GM12872 (cell line): ENCODE data around the gene BICDL1.

ENCODE experiments used
- TF ChIP-seq, protein P1 (sequence below): IDR thresholded peaks from 3 replicates; pipeline ENCODE4 v1.5.1; 2011; ENCODE audit warnings: low read depth, mild to moderate bottlenecking, low read length, moderate library complexity; ENCODE audit not compliant: insufficient read depth

BICDL1 gene

DNA sequence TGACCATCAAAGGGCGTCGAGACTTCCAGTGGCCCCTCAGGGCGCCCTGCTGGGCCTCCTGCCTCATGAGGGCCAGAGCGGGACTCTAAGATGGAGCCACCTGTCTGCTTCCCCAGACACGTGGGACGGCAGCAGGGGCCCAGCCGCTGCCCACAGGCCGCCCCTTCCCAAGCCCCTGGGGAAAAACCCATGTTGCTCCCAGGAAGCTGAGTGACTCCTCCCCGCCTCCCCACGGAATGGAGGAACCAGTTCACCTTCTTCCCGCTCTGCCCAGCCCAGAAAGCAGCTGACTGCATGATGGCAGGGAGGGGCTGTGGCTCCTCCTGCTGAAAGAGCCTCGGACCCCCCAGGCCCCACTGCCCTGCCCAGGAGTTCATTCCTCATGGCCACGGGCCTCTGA is 112.6 kb downstream of the BICDL1 start:
- TF ChIP-seq, protein P1, sequence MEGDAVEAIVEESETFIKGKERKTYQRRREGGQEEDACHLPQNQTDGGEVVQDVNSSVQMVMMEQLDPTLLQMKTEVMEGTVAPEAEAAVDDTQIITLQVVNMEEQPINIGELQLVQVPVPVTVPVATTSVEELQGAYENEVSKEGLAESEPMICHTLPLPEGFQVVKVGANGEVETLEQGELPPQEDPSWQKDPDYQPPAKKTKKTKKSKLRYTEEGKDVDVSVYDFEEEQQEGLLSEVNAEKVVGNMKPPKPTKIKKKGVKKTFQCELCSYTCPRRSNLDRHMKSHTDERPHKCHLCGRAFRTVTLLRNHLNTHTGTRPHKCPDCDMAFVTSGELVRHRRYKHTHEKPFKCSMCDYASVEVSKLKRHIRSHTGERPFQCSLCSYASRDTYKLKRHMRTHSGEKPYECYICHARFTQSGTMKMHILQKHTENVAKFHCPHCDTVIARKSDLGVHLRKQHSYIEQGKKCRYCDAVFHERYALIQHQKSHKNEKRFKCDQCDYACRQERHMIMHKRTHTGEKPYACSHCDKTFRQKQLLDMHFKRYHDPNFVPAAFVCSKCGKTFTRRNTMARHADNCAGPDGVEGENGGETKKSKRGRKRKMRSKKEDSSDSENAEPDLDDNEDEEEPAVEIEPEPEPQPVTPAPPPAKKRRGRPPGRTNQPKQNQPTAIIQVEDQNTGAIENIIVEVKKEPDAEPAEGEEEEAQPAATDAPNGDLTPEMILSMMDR: no peak

DNA sequence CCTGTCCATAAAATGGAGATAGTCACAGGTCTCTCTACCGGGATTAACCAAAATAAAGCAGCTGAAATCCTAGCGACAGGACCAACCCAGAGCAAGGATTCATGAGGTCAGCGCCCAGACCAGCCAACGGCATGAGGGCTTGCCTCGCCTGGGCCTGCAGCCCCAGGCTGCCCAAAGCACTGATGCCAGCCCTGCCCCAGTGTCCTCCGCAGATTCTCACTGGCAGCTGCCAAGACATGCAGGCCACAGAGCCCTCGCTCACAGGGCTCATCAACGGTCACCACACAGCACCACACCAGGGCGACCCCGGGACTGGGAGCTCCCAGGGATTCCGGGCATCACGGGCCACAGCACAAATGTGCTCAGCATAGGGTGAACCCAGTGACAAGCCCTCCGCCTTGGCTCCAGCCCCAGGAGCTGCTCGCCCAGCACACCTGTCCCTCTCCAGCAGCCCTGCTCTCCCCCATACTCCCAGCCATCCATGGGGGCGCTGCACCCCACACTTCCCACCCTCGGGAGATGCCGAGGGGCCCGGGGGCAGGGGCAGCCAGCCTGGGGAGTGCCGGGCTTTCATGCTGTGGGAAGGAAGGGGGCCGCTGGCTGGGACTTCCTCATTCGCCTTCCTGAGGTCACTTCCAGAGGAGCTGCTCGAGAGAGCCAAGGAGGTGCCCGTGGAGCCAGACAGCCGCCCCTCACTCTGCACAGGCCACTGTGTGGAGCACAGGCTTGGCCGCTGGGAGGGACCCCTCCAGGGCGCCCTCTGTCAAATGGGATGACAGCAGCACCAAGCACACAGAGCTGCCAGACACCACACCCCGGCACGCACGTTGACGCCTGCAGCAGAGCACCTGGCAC is 113.4 kb downstream of the BICDL1 start:
- TF ChIP-seq, protein P1: no peak

DNA sequence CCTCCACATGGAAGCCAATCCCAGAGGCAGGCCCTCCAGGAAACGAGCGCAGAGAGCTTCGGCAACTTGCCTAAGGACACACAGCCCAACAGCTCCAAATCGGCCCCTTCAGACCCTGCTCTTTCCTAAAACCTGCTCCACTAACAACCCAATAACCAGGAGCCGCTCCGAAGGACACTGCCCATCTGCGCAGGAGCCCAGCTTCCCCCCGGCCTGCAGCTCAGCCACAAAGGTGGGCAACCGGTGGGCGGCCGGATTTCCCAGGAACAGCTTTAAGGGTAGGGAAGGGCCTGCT is 114.0 kb downstream of the BICDL1 start:
- TF ChIP-seq, protein P1: no peak

DNA sequence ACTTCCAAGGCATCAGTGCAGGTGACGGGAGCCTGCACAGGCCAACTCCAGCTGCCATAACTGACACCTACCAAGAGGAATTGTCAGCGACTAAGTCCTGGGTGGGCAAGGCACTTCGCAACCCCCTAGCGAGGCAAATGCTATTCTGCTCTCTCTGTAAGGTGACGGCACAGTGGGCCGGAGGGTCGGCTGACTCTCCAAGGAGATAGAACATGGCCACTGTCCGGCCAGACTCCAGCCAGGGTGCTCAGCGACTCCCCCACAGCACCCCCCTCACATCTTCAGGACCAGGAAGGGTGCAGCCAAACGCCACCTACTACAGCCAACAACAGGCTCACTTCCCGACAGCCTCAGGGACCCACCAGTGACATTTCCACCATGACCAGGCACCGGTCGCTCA is 114.3 kb downstream of the BICDL1 start:
- TF ChIP-seq, protein P1: no peak

DNA sequence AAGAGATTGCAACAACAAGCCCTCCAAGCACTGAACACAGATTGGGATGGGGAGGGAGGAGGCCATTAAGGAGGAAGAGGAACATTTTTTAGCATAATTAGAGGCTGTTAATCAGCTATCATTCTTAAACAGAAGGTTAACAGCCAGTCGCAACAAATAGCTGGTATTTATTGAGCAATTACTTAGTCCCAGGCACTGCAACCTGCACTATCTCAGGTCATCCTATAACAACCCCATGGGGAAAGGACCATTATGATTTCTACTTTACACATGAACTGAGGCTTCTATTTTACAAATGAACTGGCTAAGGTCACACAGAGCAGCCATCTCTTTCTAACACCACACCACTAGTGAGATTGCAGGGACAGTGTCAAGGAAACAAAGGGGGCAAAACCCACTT is 117.1 kb downstream of the BICDL1 start:
- TF ChIP-seq, protein P1: no peak

DNA sequence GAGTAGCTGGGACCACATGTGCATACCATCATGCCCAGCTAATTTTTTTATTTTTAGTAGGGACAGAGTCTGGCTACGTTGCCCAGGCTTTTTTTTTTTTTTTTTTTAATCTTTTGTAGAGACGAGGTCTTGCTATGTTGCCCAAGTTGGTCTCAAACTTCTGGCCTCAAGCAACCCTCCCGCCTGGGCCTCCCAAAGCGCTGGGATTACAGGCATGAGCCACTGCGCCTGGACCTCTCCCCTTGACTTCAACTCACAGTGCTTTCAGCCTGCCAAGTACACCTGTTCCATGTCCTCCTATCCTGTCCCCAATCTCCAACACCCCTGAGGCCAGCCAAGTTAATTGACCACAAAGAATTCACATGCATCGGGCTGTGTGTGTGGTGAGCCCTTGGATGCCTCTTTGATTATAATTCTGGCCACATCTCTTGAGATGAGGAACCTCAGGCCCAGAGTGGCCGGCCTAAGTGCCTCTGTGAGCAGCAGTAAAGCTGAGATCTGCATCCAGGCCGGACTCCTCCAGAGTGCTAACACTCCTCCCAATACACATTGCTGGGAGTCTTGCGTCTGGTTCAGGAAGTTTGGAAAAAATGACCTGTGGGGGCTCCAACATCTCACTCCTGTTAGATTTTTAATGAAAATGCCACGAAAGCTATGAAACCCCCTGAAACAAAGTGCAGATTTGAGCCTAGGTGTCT is 120.7 kb downstream of the BICDL1 start:
- TF ChIP-seq, protein P1: no peak

DNA sequence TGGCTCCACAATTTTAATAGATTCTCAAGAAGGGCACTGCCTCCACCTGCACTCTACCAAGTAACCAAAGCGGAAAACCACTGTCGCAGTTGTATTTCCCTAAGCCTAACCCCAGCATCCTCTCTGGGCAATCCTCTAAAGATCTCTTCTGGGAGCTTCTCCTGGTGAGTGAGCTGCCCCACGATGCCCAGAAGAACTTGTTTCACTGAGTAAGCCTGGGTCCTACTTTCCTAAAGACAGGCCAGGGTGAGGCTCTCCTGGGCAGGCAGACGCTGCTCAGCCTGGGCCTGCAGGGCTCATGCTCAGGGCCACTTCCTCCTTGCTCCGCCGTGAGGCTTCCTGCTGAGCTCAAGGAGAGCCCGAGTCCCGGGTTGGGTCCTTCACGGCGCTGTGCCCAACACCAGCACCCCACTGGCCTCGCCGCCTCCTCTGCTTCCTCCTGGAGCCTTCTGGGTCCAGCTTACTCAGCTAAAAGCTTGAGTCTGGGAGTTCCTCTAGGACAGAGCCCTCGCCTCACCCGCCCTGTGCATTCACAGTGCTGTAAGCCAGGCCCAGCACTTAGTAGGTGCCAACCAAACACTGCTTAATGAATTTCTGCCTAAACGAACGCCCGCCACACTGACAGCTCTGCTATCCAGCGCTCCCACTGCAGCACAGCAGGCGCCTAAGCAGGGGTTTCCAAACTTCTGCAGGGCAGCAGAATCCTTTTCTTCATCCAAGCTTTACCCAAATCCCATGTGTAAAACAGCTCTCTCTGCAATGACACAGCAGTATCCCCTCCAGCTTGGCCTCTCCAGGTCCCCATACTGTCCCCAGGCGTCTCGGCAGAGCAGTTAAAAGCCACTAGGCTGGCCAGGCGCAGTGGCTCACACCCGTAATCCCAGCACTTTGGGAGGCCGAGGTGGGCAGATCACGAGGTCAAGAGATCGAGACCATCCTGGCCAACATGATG is 121.8 kb downstream of the BICDL1 start:
- TF ChIP-seq, protein P1: 0 out of 3 replicates have a peak, but pooled peaks have one; percentile 15
